K562 (cell line): ENCODE measurements around the gene IDI1. TPM values are rescaled to one million over a fixed set of nuclear protein-coding genes. Genes with fewer than 3 reads are reported as not detected.

Experiments used
- ATAC-seq: fragments of 200-7000 bp; cut with Tn5 transposase; 3 replicates; pipeline ENCODE4 v1.9.1; 2020; ENCODE audit warnings: moderate library complexity
- BruUV-seq: library from RNA; stranded (reverse); fragments of 400-500 nt; replicated peaks from 2 replicates; lab custom pipeline; 2021; lab: Mats Ljungman, UMichigan
- CTCF ChIA-PET: fragments of 300-600 bp; formaldehyde crosslinking; extraction: SDS; loops from one replicate; lab custom pipeline; 2021; ENCODE audit warnings: low intra/inter-chr PET ratio; lab: Yijun Ruan, JAX
- POLR2A ChIA-PET: fragments of 300-600, 350-650 bp; sonication (Branson Sonifier 250); formaldehyde crosslinking; extraction: SDS; loops from one replicate; lab custom pipeline; 2021; ENCODE audit warnings: antibody characterized with exemption, inconsistent platforms; lab: Yijun Ruan, JAX
- DNase-seq, 4 experiments: peaks; one replicate each; pipeline versions ENCODE4 v3.0.0 to v3.0.0-alpha.2; 2011 to 2018; ENCODE audit warnings: low spot score in 3 of 4, mixed read lengths in 3 of 4; ENCODE audit errors: extremely low read depth in 1 of 4
- FAIRE-seq: peaks from 2 replicates; lab custom pipeline; 2011; peaks lifted over from hg19 to GRCh38; lab: Jason Lieb, UNC
- H2AFZ ChIP-seq: 2 replicates; pipeline ENCODE4 v1.6.0; 2011; ENCODE audit warnings: low read depth, low read length, control low read depth, inconsistent platforms
- H3K27ac ChIP-seq: fragments of 200-600 bp; 3 replicates; pipeline ENCODE4 v1.8.0; 2011; ENCODE audit warnings: low read depth, mild to moderate bottlenecking, control low read depth, inconsistent platforms, low read length, moderate library complexity, mixed read lengths; ENCODE audit errors: extremely low read depth
- H3K27me3 ChIP-seq, 2 experiments: fragments of 300-600 bp in 1 of 2; 2 replicates in 1 of 2; 3 replicates in 1 of 2; pipeline versions ENCODE4 v1.6.0 to v1.8.0; 2011; ENCODE audit warnings: inconsistent platforms in 2 of 2, low read length in 2 of 2, mild to moderate bottlenecking in 1 of 2, mixed read lengths in 1 of 2, moderate library complexity in 1 of 2; ENCODE audit not compliant: control insufficient read depth in 2 of 2, insufficient read depth in 2 of 2
- H3K36me3 ChIP-seq: fragments of 300-600 bp; 3 replicates; pipeline ENCODE4 v1.8.0; 2011; ENCODE audit warnings: mild to moderate bottlenecking, low read length, inconsistent platforms; ENCODE audit not compliant: control insufficient read depth, insufficient read depth
- H3K4me1 ChIP-seq, 2 experiments: fragments of 200-600 bp in 1 of 2; replicated peaks in 1 of 2; 2 replicates in 1 of 2; 3 replicates in 1 of 2; pipeline versions ENCODE4 v1.5.1 to v1.8.0; 2011; ENCODE audit warnings: inconsistent platforms in 2 of 2, low read length in 2 of 2, mild to moderate bottlenecking in 1 of 2, mixed read lengths in 1 of 2, moderate library complexity in 1 of 2; ENCODE audit not compliant: control insufficient read depth in 2 of 2, insufficient read depth in 2 of 2
- H3K4me2 ChIP-seq: 2 replicates; pipeline ENCODE4 v1.6.1; 2011; ENCODE audit warnings: low read length, control low read depth, inconsistent platforms, mixed read lengths; ENCODE audit not compliant: insufficient read depth
- H3K4me3 ChIP-seq: fragments of 200-600 bp; sonication (generic), shearing (Covaris generic); 2 replicates; pipeline ENCODE4 v1.5.1; 2016; ENCODE audit warnings: control low read depth, inconsistent platforms
- H3K79me2 ChIP-seq: fragments of 200-600 bp; 3 replicates; pipeline ENCODE4 v1.8.0; 2011; ENCODE audit warnings: low read length, inconsistent platforms; ENCODE audit not compliant: control insufficient read depth, insufficient read depth
- H3K9ac ChIP-seq, 2 experiments: 2 replicates each; pipeline versions ENCODE4 v1.6.0 to v1.6.1; 2011; ENCODE audit warnings: low read depth in 2 of 2, low read length in 2 of 2, control low read depth in 1 of 2, inconsistent platforms in 1 of 2, mild to moderate bottlenecking in 1 of 2, mixed read lengths in 1 of 2; ENCODE audit not compliant: insufficient read depth in 1 of 2
- H3K9me1 ChIP-seq: one replicate; pipeline ENCODE4 v1.6.0; 2011; ENCODE audit warnings: inconsistent platforms, mild to moderate bottlenecking, low read length, moderate library complexity; ENCODE audit not compliant: control insufficient read depth, insufficient read depth
- H3K9me3 ChIP-seq: replicated peaks from 2 replicates; pipeline ENCODE4 v1.5.1; 2011; ENCODE audit warnings: low read depth, low read length, inconsistent platforms; ENCODE audit not compliant: control insufficient read depth, insufficient read depth
- H4K20me1 ChIP-seq: replicated peaks from 2 replicates; pipeline ENCODE4 v1.6.1; 2011; ENCODE audit warnings: low read length, inconsistent platforms, mixed read lengths; ENCODE audit not compliant: control insufficient read depth, insufficient read depth
- BHLHE40 ChIP-seq: IDR thresholded peaks from 2 replicates; pipeline ENCODE4 v1.6.1; 2011; ENCODE audit warnings: low read length, improper control_type of control experiment
- CBX1 ChIP-seq: sonication (generic); IDR thresholded peaks from 2 replicates; pipeline ENCODE4 v1.6.1; 2016; ENCODE audit warnings: antibody characterized with exemption, low read depth, mild to moderate bottlenecking
- HDAC1 ChIP-seq, 2 experiments: fragments of 450-650 bp; IDR thresholded peaks; 2 replicates each; pipeline ENCODE4 v1.6.1; 2016 to 2017; ENCODE audit warnings: inconsistent platforms in 1 of 2, mild to moderate bottlenecking in 1 of 2, moderate library complexity in 1 of 2
- ILF3 ChIP-seq: fragments of 450-650 bp; IDR thresholded peaks from 2 replicates; pipeline ENCODE4 v1.6.1; 2018; ENCODE audit warnings: antibody characterized with exemption, mild to moderate bottlenecking, moderate library complexity, borderline replicate concordance
- LEF1 ChIP-seq: fragments of 450-650 bp; IDR thresholded peaks from 2 replicates; pipeline ENCODE4 v1.6.1; 2016; ENCODE audit warnings: mild to moderate bottlenecking
- NRF1 ChIP-seq, 2 experiments: fragments of 450-650 bp; IDR thresholded peaks in 1 of 2; conservative IDR thresholded peaks in 1 of 2; 2 replicates each; pipeline ENCODE4 v1.6.1; 2014; ENCODE audit warnings: mild to moderate bottlenecking in 2 of 2
- ZNF224 ChIP-seq: sonication (generic); formaldehyde crosslinking; IDR thresholded peaks from 2 replicates; pipeline ENCODE4 v1.8.0; 2022; ENCODE audit warnings: mild to moderate bottlenecking, missing genetic modification reagents
- ZNF347 ChIP-seq: fragments of 450-650 bp; formaldehyde crosslinking; IDR thresholded peaks from 2 replicates; pipeline ENCODE4 v1.4.0; 2020; ENCODE audit warnings: low read depth, mild to moderate bottlenecking, moderate library complexity
- WGBS: fragments of 100-300 bp; shearing (Covaris generic); methylation state at CpG from one replicate; pipeline ENCODE4 v1.1.6; 2016; ENCODE audit warnings: low coverage, mixed read lengths; ENCODE audit not compliant: insufficient coverage; ENCODE audit errors: missing lambda C conversion rate; 5-methylcytosine and 5-hydroxymethylcytosine counted together
- in situ Hi-C: fragments of 300-500 bp; cut with MboI; formaldehyde crosslinking; loops from 4 replicates; pipeline ENCODE4 v1.15.0; 2018; ENCODE audit warnings: inconsistent platforms, mixed read lengths
- intact Hi-C: fragments of 100-400 bp; cut with micrococcal nuclease; formaldehyde crosslinking; loops from 2 replicates; pipeline ENCODE4 v1.14.2; 2022
- polyA plus RNA-seq, 8 experiments: library from polyadenylated mRNA; depleted of rRNA in 4 of 8; stranded (reverse) in 5 of 8; unstranded in 3 of 8; fragments of >200 nt; fragmentation: Nextera tagmentation in 2 of 8; fragmentation: Illumina TruSeq in 1 of 8; extraction: Ambion mirVana in 2 of 8; extraction: Trizol in 1 of 8; gene quantifications; 2 replicates each; pipeline versions ENCODE4 v1.2.1 to v1.2.3, GENCODE V29; 2011 to 2014; ENCODE audit warnings: inconsistent platforms in 1 of 8, missing spikeins in 1 of 8
- total RNA-seq, 7 experiments: library from RNA; depleted of rRNA in 6 of 7; stranded (reverse); fragments of >200 nt in 6 of 7; fragmentation: Illumina TruSeq in 2 of 7; extraction: Trizol in 2 of 7; gene quantifications; 2 replicates each; pipeline versions ENCODE4 v1.2.1 to v1.2.3, GENCODE V29; 2011 to 2021; ENCODE audit warnings: low replicate concordance in 1 of 7
- TF ChIP-seq, protein P1 (sequence below): fragments of 250-450 bp; sonication (Bioruptor Pico); IDR thresholded peaks from 2 replicates; pipeline ENCODE4 v1.8.0; 2021; ENCODE audit warnings: mild to moderate bottlenecking, moderate library complexity
- TF ChIP-seq, protein P2 (sequence below): IDR thresholded peaks from 2 replicates; pipeline ENCODE4 v1.6.1; 2014; ENCODE audit warnings: antibody characterized with exemption

Gene IDI1
- total and polyA plus RNA-seq, 9 of the 15 experiments (the other 6 are each of a cell fraction or from before 2014, with no cell fraction given) = 70.0 to 265 (median 119) TPM

DNA sequence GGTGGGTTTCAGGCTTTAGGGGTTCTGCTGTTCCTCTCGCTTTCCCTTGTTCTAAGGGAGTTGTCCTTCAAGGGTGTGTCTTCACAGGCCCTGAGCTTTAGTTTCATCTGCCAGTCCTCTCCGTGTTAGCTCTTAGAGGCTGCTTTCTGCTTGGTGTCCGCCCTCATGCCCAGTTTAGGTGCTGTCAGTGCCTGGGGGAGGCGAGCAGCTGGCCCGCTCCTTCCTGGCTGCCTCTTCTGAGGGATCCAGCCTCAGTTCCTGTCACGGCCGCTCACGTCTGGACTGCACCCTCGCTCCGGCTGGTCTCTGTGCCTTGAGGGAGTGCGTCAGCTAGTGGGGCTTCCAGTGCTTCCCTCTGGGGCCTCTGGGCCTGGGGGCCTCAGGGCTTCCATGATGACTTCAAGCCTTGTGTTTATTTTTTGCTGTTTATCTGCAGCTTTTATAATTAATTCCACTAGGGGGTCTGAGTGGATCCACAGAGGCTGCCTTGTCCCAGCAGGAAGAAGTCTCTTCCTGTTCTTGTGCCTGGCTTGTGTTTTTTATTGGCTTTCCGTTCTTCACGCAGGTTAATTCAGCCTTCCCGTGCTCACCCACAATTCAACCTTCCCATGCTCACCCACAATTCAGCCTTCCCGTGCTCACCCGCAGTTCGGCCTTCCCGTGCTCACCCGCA is 40.2 kb upstream of the IDI1 start:
- H3K36me3 ChIP-seq = peaks cover 73% of the 10 kb centered on the region; the same call in 2 of the 3 replicates
- ChIA-PET CTCF (no interaction called here), POLR2A (no interaction called here)
- H3K4me3 ChIP-seq = no peak overlapping the region
- H3K79me2 ChIP-seq = no peaks in the 10 kb centered on the region
- DNase-seq (no peak), FAIRE-seq (no peak), ATAC-seq (no peak)
- H3K27ac ChIP-seq = no peak overlapping the region
- intact Hi-C loops = no loop called here
- H3K27me3 ChIP-seq = no peaks in the 10 kb centered on the region
- no peaks in the 10 kb centered on the region for H3K9me1 ChIP-seq
- no peaks in the 10 kb centered on the region for H3K4me1 ChIP-seq
- in situ Hi-C loops = no loop called here
- no peak overlapping the region for H3K4me2 ChIP-seq
- 0 out of 2 replicates have a peak, but pooled peaks cover 3% of the 10 kb centered on the region for H4K20me1 ChIP-seq
- no TSS peak for BruUV-seq
- H3K9ac ChIP-seq = no peak overlapping the region
- H2AFZ ChIP-seq = no peak overlapping the region
- WGBS = 94% methylated on average over 16 of the region's 19 CpGs
- no peak for TF ChIP-seq ILF3
- no peaks in the 10 kb centered on the region for H3K9me3 ChIP-seq

DNA sequence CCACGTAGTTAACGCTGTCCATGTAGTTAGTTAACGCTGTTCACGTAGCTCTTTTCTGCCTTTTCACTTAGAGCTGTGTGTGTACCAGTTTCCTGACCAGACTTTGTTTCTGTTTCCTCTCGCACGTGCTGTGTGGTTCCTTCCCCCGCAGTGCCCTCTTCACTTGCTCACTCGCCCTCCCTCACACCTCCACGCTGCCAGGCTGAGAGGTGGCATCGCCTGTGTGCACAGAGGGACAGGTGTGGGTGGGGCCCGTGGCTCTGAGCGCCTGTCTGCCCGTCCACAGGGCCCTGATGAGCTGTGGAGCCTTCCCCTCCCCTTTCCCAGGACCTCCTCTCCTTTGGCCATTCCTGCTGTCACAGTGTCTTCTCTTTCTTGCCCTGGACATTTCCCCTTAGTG is 37.9 kb upstream of the IDI1 start:
- Histone ChIP-seq H3K9me1 (no peaks in the 10 kb centered on the region), H3K4me2 (no peak overlapping the region), H3K4me1 (no peaks in the 10 kb centered on the region), H3K79me2 (no peaks in the 10 kb centered on the region), H3K27ac (no peak overlapping the region), H4K20me1 (0 out of 2 replicates have a peak, but pooled peaks cover 3% of the 10 kb centered on the region), H3K27me3 (no peaks in the 10 kb centered on the region), H3K9me3 (no peaks in the 10 kb centered on the region), H3K9ac (peak overlapping the region in 1 of 2 experiments; percentile 35; a peak in 1 of 4 replicates), H2AFZ (no peak overlapping the region), H3K4me3 (no peak overlapping the region), H3K36me3 (peaks cover 72% of the 10 kb centered on the region; the same call in 2 of the 3 replicates)
- no peak for DNase-seq
- in situ Hi-C loops (no loop called here), intact Hi-C loops (no loop called here)
- BruUV-seq = no TSS peak
- no peak for ATAC-seq
- ChIA-PET CTCF (no interaction called here), POLR2A (interaction anchor here (0.5 kb wide), 1 partner anchor 34 kb away, joined by 3 read pairs; no protein-coding TSS in a partner anchor)
- WGBS = 85% methylated on average over 13 of the region's 13 CpGs
- FAIRE-seq = no peak
- TF ChIP-seq, protein P1, sequence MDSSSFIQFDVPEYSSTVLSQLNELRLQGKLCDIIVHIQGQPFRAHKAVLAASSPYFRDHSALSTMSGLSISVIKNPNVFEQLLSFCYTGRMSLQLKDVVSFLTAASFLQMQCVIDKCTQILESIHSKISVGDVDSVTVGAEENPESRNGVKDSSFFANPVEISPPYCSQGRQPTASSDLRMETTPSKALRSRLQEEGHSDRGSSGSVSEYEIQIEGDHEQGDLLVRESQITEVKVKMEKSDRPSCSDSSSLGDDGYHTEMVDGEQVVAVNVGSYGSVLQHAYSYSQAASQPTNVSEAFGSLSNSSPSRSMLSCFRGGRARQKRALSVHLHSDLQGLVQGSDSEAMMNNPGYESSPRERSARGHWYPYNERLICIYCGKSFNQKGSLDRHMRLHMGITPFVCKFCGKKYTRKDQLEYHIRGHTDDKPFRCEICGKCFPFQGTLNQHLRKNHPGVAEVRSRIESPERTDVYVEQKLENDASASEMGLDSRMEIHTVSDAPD (CRISPR knock-in tag) = no peak
- TF ChIP-seq LEF1 = no peak
- no peak for TF ChIP-seq NRF1 (conservative IDR thresholded peaks at IDR 0.05 in 1 of 2, IDR thresholded peaks at IDR 0.05 in 1 of 2)
- TF ChIP-seq, protein P2, sequence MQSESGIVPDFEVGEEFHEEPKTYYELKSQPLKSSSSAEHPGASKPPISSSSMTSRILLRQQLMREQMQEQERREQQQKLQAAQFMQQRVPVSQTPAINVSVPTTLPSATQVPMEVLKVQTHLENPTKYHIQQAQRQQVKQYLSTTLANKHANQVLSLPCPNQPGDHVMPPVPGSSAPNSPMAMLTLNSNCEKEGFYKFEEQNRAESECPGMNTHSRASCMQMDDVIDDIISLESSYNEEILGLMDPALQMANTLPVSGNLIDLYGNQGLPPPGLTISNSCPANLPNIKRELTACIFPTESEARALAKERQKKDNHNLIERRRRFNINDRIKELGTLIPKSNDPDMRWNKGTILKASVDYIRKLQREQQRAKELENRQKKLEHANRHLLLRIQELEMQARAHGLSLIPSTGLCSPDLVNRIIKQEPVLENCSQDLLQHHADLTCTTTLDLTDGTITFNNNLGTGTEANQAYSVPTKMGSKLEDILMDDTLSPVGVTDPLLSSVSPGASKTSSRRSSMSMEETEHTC = no peak
- TF ChIP-seq BHLHE40 = no peak
- TF ChIP-seq ZNF224 (CRISPR knock-in tag) = no peak
- no peak for TF ChIP-seq CBX1
- TF ChIP-seq HDAC1 (IDR thresholded peaks at IDR 0.05) = no peak
- no peak for TF ChIP-seq ZNF347
